ENCODE data around the gene DNASE1L3. TPM values are rescaled to one million over a fixed set of nuclear protein-coding genes. Genes with fewer than 3 reads are reported as not detected.

Gene DNASE1L3
- total RNA-seq, 1 donor from 2014 or later: not detected

- no peak for TF ChIP-seq CTCF (conservative IDR thresholded peaks at IDR 0.05)
- H3K4me3 Mint-ChIP-seq: peak overlapping the region; percentile 28
- H3K4me1 Mint-ChIP-seq (ENCODE audit: unreplicated experiment): no peaks in the 10 kb centered on the region
- no peaks in the 10 kb centered on the region for H3K27me3 Mint-ChIP-seq
- H3K9me3 Mint-ChIP-seq: no peaks in the 10 kb centered on the region
- no peak for DNase-seq (ENCODE audit: extremely low spot score, unreplicated experiment)
- peaks cover 54% of the 10 kb centered on the region for H3K36me3 Mint-ChIP-seq
- H3K27ac Mint-ChIP-seq: peak overlapping the region; percentile 88
These were observed 60.0 kb downstream of the DNASE1L3 start for GRCh38 chr3:58150810-58151199.

GRCh38 chr3:58150130-58150809 is 60.5 kb downstream of the DNASE1L3 start:
- H3K27ac Mint-ChIP-seq: peak overlapping the region; percentile 88
- no peak overlapping the region for H3K4me3 Mint-ChIP-seq
- H3K4me1 Mint-ChIP-seq (ENCODE audit: unreplicated experiment): no peaks in the 10 kb centered on the region
- no peak for DNase-seq (ENCODE audit: extremely low spot score, unreplicated experiment)
- H3K36me3 Mint-ChIP-seq: peaks cover 54% of the 10 kb centered on the region
- H3K27me3 Mint-ChIP-seq: no peaks in the 10 kb centered on the region
- no peak for TF ChIP-seq CTCF (conservative IDR thresholded peaks at IDR 0.05)
- H3K9me3 Mint-ChIP-seq: no peaks in the 10 kb centered on the region

GRCh38 chr3:58148049-58148448 is 62.7 kb downstream of the DNASE1L3 start:
- no peak overlapping the region for H3K27ac Mint-ChIP-seq
- no peaks in the 10 kb centered on the region for H3K27me3 Mint-ChIP-seq
- no peaks in the 10 kb centered on the region for H3K9me3 Mint-ChIP-seq
- H3K4me3 Mint-ChIP-seq: no peak overlapping the region
- no peak for DNase-seq (ENCODE audit: extremely low spot score, unreplicated experiment)
- TF ChIP-seq CTCF (conservative IDR thresholded peaks at IDR 0.05): no peak
- H3K36me3 Mint-ChIP-seq: peaks cover 56% of the 10 kb centered on the region
- H3K4me1 Mint-ChIP-seq (ENCODE audit: unreplicated experiment): peaks cover 9% of the 10 kb centered on the region

- Mint-ChIP-seq H3K27ac (peak overlapping the region; percentile 61), H3K36me3 (peaks cover 60% of the 10 kb centered on the region), H3K9me3 (no peaks in the 10 kb centered on the region), H3K4me1 (ENCODE audit: unreplicated experiment) (peaks cover 14% of the 10 kb centered on the region), H3K4me3 (no peak overlapping the region), H3K27me3 (no peaks in the 10 kb centered on the region)
- no peak for TF ChIP-seq CTCF (conservative IDR thresholded peaks at IDR 0.05)
- DNase-seq (ENCODE audit: extremely low spot score, unreplicated experiment): no peak
These were observed 66.1 kb downstream of the DNASE1L3 start for GRCh38 chr3:58144478-58145325.

- DNase-seq (ENCODE audit: extremely low spot score, unreplicated experiment): no peak
- no peak for TF ChIP-seq CTCF (conservative IDR thresholded peaks at IDR 0.05)
- no peaks in the 10 kb centered on the region for H3K9me3 Mint-ChIP-seq
- H3K27me3 Mint-ChIP-seq: no peaks in the 10 kb centered on the region
- H3K36me3 Mint-ChIP-seq: peaks cover 59% of the 10 kb centered on the region
- H3K27ac Mint-ChIP-seq: no peak overlapping the region
- H3K4me1 Mint-ChIP-seq (ENCODE audit: unreplicated experiment): peaks cover 14% of the 10 kb centered on the region
- H3K4me3 Mint-ChIP-seq: no peak overlapping the region
These were observed 67.2 kb downstream of the DNASE1L3 start for GRCh38 chr3:58143417-58144055.

Other genes starting within 250 kb of the DNASE1L3 start
- gene FLNB, start 202.6 kb downstream of the DNASE1L3 start, total RNA-seq (ENCODE audit: low replicate concordance): 204 and 295 TPM in 2 replicates
- gene ABHD6, start 26.8 kb upstream of the DNASE1L3 start, total RNA-seq (ENCODE audit: low replicate concordance): 15.7 and 25.4 TPM in 2 replicates
- 22.1 and 23.3 TPM in 2 replicates for gene RPP14, start 95.3 kb upstream of the DNASE1L3 start, total RNA-seq (ENCODE audit: low replicate concordance)
- 10.6 and 11.4 TPM in 2 replicates for gene HTD2, start 95.5 kb upstream of the DNASE1L3 start, total RNA-seq (ENCODE audit: low replicate concordance)
- 12.4 and 15.1 TPM in 2 replicates for gene PXK, start 121.9 kb upstream of the DNASE1L3 start, total RNA-seq (ENCODE audit: low replicate concordance)
- 72.1 and 76.9 TPM in 2 replicates for gene PDHB, start 222.9 kb upstream of the DNASE1L3 start, total RNA-seq (ENCODE audit: low replicate concordance)